Measurements from ENCODE around the gene NOC4L.
"Not testable (repeated sequence)": the region's sequence is repeated elsewhere in the genome, so short reads cannot be mapped to it uniquely, and the experiment has no call there.

The NOC4L gene

GRCh38 chr12:132182206-132182710, 38.0 kb downstream of the NOC4L start:
- no peak for DNase-seq (ENCODE audit: low read depth)

DNA sequence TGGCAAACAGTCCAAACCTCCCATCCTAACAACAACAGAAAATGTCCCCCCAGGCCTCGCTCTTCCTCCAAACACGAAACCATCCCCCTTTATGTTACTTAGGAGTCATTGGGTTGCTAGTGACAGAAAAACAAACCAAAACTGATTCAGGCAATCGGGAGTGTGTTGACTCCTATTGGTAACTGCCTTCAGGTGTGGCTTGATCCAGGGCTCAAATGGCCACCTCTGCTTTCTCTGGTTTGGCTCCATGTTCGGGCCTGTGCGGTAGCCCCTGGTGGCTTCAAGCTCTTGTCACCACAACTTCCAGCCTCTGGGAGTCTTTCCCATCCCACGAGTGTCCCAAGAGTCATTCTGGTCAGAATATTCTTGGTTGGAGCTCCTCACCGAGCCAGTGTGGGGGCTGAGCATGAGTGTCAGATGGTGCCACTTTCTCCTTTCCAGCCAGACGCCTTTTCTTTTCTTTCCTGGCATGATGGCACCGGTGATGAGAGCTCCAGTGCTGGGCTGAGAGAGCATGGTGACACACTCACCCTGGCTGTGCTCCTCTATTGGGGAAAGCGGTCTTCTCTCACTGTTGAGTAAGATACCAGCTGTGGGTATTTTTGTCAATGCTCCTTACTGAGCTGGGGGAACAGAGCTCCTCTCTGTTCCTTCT, 38.6 kb downstream of the NOC4L start:
- DNase-seq (ENCODE audit: low read depth), result no peak

DNA sequence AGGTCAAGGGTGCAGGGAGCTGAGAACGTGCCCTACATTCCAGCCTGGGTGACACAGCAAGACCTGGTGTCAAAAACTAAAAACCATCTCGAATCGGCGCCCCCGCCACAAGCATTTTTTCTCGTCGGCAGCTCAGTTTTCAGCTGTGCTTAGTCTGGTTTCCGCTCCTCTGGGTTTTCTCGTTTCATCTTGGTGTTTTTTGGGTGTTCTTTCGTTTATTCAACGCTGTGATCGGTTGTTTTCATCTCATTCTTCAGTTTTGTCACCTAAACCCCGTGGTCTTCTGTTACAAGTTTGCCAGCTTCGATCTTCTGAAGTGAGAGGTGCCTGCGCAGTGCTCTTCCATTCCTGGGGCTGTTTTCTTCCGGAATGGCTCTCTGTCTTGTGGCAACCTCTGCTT, 41.4 kb downstream of the NOC4L start:
- no peak for DNase-seq (ENCODE audit: low read depth)

GRCh38 chr12:132186208-132186856, 42.1 kb downstream of the NOC4L start:
- no peak for DNase-seq (ENCODE audit: low read depth)

DNA sequence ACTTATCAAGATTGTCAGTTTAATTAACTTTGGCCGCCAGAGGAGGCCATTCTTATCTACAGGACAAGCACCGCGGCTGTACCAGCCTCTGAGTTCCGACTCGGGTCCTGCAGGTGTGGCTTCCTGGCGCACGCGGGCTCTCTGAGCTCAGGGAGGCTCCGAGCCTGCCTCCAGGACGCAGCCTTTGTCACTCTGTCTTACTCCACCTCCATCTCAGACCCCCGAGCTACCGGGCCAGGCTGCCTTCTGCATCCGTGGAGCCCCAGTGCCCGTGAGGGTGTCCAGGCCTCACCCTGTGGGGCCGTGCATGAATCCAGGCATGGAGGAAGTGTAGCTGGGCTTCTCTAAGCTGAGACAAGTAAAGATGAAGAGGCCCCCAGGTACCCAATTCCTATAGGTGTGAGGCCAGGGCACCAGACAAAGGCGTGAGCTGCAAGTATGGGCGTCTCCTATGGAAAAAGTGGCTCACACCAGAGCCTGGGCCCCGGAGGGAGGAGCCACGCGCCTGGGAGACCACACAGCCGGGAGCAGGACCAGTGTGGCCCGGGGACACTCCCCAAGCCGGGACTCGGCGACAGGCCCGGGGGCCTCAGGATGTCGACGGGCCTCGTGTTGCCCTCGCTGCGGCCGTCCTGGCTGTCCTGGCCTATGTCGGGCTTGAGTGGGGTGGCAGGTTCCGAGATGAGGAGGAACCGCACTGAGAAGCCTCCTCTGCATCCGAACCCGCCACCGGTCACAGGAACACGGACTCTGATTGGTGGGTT, 42.8 kb downstream of the NOC4L start:
- no peak for DNase-seq (ENCODE audit: low read depth)

- no peak for DNase-seq (ENCODE audit: low read depth)
Observed at GRCh38 chr12:132187646-132188450, 43.6 kb downstream of the NOC4L start.

GRCh38 chr12:132188451-132188901, 44.2 kb downstream of the NOC4L start:
- no peak for DNase-seq (ENCODE audit: low read depth)

DNA sequence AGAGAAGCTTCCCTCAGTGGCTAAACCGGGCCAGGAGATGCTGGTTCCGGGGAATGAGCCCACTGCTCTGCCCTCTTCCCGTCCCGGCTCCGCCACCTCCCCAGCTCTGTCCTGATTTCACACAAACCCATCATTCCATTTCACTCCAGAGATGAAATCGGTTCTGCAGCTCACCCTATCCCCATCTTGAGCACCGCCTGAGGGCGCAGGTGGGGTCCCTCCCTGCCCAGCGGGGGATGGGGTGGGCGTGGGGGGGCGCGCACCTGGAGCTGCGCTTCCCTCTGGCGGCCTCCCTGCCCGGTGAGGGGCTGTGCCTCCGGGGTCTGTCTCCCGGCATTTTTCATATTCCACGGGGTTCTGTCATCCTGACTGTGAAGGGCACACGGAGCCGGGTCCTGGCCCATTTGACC, 44.7 kb downstream of the NOC4L start:
- no peak for DNase-seq (ENCODE audit: low read depth)

- peak; percentile 90 for DNase-seq (ENCODE audit: low read depth)
Observed at GRCh38 chr12:132189378-132190011, 45.2 kb downstream of the NOC4L start.

DNA sequence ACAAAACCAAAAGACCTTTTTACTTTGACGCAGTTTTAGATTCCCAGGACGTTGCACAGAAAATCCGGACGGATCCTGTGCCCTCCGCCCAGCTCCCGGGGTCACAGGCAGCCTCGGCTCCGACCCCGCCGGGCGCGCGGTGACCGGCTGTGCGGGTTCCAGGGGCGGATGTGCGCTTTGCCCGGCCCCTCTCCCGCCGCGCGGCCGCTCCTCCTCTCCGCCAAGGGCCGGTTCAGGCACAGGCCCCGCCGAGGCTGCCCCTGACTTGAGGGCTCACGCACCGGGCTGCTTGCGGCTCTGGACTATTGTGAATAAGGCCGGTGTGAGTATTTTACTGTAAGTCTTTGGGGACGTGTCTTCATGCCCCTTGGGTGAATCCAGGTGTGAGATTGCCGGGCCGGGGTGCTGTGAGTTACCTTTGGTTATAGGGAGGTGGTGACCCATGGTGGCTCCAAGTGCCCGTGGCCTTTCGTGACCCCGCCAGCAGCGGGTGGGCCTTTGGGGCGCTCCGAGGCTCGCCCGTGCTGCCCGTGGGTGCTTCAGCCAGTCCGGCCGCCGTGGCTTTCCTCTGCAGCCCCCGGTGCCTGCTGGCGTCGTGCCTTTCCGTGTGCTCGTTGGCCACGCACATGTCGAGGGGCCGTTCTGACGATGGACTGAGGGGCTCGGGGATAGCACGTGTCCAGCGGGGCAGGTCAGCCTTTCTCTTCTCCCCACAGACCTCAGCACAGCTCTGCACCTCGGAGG, 45.9 kb downstream of the NOC4L start:
- no peak for DNase-seq (ENCODE audit: low read depth)

DNA sequence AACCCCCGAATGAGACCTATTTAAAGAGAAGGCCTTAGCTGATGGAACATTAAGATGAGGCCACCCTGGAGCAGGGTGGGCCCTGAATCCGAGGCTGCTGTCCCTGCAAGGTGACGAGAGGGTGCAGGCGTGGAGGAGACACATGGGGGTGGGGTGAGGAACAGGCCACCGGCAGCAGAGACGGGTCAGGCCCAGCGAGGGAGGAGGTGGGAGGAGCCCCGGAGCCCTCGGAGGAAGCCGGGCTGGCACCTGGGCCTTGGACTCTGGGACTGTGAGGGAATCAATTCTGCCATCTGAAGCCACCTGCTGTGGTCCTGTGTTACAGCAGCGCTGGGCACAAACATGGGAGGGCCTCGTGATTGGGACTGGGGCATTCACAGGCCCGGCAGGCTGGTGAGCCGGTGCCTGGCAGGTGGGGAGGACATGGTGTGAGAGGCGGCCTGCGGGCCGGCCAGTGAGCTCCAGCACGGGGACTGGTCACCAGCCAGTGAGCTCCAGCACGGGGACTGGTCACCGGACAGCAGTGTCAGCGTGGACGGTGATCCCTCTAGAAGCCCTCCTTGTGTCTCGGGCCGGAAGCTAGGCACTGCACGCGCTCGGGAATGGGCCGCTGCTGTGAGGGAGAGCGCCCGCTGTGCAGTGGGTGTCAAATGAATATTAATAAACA, 46.7 kb downstream of the NOC4L start:
- no peak for DNase-seq (ENCODE audit: low read depth)

- no peak for DNase-seq (ENCODE audit: low read depth)
Observed at GRCh38 chr12:132191715-132192553, 47.7 kb downstream of the NOC4L start.

DNA sequence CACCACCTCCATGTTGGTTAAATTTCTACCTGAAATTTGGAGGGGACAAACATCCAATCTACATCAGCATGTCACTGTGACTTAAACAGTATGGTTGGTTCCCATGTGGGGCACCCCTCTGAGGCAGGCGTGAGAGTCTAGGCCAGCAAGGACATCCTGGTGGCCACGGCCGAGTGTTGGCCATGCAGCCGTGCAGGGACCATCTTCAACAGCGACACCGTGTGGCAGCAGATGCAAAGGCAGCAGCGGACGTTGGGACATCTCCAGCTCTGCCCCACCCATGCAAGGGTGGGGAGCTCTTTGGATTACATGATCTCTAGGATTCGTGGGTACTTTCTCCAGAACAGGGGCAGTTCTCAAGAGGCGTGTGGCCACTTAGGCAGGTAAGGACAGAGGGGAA, 49.8 kb downstream of the NOC4L start:
- DNase-seq (ENCODE audit: low read depth), result no peak

DNA sequence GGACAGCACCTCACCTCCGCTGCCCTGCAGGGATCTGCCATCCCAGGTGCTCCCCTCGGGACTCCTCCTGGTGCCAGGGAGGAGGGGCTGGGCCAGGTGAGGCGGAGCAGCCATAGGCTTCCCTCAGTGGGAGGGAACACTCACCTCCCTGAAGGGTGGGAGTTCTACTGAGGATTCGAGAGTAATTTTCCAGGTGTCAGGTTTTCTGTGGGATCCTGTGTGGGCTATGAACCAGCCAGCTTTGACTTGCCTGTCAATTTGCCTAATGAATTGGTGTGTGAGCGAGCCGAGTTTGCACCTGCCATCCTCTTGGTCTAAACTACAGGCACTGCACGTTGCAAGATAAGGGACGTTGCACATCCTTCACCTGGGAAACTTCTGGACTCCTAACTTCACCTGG, 50.3 kb downstream of the NOC4L start:
- DNase-seq (ENCODE audit: low read depth), result no peak

DNA sequence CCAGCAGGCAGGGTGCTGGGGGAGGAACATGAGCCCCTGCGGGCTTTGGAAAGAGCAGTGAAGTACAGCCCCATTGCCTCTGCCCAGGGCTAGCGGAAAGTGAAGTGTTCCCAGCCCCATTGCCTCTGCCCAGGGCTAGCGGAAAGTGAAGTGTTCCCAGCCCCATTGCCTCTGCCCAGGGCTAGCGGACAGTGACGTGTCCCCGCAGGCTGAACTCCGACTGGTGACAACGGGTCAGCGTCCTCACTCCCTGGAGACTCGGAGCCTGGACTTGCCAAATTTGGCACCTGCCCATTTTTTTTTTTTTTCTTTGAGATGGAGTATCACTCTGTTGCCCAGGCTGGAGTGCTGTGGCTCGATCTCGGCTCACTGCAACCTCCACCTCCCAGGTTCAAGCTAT, 51.0 kb downstream of the NOC4L start:
- not testable (repeated sequence) for DNase-seq (ENCODE audit: low read depth)

GRCh38 chr12:132196038-132196872, 52.0 kb downstream of the NOC4L start:
- no peak for DNase-seq (ENCODE audit: low read depth)

GRCh38 chr12:132196873-132197390, 52.7 kb downstream of the NOC4L start:
- no peak for DNase-seq (ENCODE audit: low read depth)

Measured in fibroblast of gingiva (primary cell).